IPS-18c (cell line): ENCODE results near the gene SLX9.
"Not testable (repeated sequence)": the region's sequence is repeated elsewhere in the genome, so short reads cannot be mapped to it uniquely, and the experiment has no call there.

Experiments
- H3K4me3 ChIP-seq: 2 replicates; pipeline ENCODE4 v1.7.0; 2013; ENCODE audit warnings: low read depth, mild to moderate bottlenecking, low read length, moderate library complexity; ENCODE audit not compliant: insufficient read depth
- H3K9me3 ChIP-seq: one replicate; pipeline ENCODE4 v1.6.1; 2013; ENCODE audit warnings: mild to moderate bottlenecking, low read length, moderate library complexity; ENCODE audit not compliant: control insufficient read depth, insufficient read depth

The SLX9 gene

DNA sequence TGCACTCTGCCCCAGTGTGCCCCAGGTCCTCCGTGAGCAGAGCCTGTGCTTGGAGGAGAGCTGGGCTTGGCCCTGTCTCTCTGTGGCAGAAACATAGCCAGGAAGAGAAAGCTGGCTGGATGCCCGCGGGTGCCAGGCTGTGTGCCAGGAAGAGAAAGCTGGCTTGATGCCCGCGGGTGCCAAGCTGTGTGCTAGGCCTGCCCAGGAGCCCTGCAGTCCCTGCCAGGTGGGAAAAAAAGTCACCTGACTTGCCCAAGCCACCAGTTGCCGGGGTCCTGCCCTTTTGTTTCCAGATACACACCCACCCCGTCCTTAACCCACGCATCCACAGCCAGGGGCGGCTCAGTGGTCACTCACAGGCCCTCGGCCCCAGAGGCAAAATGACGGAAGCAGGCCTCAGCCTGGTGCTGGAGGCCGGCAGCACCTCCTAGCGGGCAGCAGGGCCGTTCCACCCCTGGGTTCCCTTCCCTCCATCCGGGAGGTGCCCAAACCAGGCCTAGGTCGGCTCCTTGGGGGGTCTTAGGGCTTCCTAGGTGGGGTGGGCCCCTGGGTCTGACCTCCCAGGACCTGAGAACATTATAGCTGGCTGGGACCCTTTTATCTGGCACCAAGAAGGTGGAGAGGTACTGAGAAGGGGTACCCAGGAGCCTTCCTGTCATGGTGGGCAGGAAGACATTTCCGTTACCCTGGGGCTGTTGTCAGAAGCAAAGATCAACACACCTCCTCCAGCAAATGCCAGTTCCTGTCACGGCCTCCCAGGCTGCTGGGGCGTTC, 28.3 kb upstream of the SLX9 start:
- no peak overlapping the region for H3K4me3 ChIP-seq
- no peaks in the 10 kb centered on the region for H3K9me3 ChIP-seq

DNA sequence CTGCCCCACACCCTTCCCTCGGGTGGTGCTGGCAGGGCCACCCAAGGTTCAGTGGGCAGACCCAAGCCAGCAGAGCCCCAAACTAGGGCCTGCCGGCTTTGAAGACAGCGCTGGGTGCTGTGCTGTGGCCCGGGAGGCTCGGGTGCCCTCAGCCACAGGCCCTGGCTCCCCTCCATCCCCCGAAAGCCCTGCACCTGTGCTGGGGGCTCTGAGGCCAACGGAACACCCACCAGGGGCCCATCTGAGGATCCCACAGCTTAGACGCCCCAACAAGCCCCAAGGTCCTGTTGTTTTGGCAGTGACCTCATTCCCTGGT, 27.7 kb upstream of the SLX9 start:
- Histone ChIP-seq H3K4me3 (no peak overlapping the region), H3K9me3 (no peaks in the 10 kb centered on the region)

DNA sequence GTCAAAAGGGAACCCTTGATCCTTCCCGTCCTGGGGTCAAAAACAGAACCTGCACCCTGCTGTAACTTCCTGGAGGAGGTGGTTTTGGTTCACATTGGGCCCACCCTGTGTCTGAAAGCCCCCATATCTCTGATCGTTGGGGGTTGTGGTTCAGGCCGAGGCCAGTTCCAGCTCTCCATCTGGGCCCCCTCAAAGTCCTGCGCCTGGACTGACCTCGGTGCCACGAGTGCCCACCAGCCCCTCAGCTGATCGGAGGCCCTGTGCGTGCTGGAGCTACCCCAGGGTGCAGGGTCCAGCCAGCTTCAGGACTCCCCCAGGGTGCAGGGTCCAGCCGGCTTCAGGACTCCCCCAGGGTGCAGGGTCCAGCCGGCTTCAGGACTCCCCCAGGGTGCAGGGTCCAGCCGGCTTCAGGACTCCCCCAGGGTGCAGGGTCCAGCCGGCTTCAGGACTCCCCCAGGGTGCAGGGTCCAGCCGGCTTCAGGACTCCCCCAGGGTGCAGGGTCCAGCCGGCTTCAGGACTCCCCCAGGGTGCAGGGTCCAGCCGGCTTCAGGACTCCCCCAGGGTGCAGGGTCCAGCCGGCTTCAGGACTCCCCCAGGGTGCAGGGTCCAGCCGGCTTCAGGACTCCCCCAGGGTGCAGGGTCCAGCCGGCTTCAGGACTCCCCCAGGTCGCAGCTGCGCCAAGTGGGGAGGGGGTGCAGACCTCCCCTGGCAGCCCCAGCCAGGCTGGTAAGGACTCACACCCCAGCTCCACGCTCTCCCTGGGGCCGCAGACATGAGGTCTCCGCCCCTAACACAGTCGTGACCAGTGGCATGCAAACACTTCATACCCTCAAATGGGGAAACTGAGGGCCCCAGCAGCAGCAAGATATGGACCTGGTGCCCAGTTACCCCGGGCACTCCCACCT, 27.1 kb upstream of the SLX9 start:
- H3K4me3 ChIP-seq, H3K9me3 ChIP-seq: not testable (repeated sequence)

DNA sequence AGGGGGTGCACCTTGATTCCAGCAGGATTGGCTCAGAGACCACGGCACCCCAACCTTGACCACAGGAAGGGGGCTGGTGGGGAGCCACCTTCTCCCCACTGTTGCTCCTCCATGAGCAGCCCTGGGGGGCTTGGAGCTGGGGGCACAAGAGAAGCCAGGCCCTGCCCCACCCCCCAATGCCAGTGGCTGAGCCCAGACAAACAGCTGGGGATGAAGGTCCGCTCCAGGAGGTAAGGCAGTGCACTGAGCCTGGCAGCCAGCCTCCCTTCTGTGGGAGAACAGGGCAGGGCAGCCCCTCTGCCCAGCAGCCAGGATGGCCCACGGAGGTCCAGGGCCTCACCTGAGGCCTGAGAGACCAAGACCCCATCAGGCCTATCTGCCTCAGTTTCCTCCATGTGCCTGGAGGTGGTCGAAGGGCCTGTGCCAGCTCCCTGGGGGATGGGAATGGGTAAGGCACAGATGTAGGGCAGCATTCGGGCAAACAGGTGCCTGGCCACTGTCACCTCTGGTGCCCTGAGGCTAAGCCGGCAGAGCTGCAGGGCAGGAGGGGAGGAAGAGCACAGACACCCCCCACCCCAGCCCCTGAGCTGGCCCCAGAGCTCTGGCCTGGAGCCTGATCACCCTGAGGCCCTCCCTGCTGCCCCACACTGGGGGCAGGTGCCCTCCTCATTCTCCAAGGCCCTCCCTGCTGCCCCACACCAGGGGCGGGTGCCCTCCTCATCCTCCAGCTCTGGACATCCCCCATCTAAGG, 26.2 kb upstream of the SLX9 start:
- H3K9me3 ChIP-seq = no peaks in the 10 kb centered on the region
- no peak overlapping the region for H3K4me3 ChIP-seq

DNA sequence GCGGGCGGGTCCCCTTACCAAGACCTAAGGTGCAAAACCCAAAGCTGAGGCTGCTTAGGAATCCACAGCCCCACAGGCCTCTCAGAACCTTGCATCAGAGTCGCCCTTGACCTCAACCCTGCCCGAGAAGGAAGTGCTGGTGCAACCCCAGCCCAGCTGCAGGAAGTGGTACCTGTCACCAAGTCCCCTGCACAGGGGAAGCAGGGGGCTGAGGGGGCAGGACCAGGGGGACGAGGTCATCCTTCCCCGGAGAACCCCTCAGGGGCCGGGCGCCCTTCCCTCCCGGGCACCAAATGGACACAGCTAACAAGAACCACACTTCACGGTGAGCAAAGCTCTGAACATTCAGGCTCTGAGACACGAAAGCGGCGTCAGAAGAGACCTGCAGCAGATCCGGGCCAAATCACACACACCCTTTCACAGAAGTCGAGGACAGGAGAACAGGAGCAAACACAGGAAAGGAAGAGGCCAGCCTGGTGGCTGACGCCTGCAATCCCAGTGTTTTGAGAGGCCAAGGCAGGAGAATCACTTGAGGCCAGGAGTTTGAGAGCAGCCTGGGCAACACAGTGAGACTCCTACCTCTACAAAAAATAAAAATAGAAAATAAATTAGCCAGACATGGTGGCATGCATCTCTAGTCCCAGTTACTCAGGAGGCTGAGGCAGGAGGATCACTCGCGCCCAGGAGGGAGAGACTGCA, 25.5 kb upstream of the SLX9 start:
- Histone ChIP-seq H3K9me3 (no peaks in the 10 kb centered on the region), H3K4me3 (no peak overlapping the region)

DNA sequence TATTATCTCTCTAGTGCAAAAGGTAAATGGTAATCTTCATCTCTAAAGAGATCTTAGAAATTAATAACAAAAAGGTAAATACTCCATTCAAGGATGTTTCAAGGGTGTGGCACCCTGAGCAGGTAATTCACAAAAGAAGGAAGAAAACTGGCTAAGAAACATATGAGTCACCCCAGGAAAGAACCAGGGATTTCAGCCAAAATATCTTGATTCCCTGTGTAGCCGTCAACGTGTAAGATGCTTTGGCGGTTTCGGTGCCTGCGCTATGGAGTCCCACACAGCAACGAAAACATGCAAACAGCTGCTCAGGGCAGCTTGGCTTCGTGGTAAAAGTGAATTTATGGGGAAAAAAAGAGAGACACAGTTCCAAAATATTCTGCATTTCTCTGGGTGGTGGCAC, 22.9 kb upstream of the SLX9 start:
- no peaks in the 10 kb centered on the region for H3K9me3 ChIP-seq
- no peak overlapping the region for H3K4me3 ChIP-seq

DNA sequence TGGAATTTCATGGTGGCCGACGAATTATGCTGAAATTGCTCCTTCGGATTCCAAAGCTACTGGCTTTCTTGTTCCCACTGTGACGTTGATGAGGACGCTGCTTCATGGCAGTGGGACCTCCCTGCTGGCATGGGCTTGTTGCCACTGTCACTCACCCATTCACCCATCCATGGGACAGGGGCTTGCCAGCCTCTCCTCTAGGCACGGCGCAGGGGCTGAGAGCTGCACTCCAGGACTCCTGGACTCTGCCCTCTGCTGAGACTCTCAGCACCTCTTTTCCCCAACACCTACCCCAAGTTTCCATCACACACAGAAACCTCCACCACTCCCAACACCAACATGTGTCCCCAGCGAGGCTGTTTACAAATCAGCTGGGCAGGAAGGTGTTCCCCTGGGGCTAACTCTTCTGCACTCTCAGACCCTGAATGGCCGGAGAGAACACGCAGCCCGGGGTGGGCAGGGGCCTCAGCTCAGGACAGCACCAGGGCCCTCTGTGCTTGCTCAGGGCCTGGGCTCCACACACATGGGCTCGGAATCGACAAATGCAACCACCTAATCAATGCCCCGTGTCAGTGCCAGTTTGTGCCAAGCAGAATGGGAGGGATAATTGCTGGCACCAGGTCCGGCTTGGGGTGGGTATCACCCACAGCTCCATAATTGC, 22.3 kb upstream of the SLX9 start:
- Histone ChIP-seq H3K4me3 (no peak overlapping the region), H3K9me3 (no peaks in the 10 kb centered on the region)

DNA sequence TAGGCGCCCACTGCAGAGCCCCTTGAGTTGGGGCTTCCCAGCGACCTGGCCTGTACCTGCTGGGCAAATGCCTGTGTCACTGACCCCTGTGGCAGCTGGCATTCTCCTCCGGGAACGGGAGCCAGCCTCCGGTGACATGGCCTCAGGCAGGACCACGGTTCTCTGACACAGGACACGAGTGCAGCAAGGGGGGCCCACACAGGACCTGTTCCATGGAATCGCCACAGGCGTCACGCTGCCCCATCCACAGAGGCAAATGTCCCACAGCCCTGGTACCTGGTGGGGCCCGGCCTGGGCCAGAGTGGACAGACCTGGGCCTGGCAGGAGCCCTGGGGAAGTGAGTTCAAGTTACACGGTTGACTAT, 21.7 kb upstream of the SLX9 start:
- Histone ChIP-seq H3K9me3 (no peaks in the 10 kb centered on the region), H3K4me3 (no peak overlapping the region)

DNA sequence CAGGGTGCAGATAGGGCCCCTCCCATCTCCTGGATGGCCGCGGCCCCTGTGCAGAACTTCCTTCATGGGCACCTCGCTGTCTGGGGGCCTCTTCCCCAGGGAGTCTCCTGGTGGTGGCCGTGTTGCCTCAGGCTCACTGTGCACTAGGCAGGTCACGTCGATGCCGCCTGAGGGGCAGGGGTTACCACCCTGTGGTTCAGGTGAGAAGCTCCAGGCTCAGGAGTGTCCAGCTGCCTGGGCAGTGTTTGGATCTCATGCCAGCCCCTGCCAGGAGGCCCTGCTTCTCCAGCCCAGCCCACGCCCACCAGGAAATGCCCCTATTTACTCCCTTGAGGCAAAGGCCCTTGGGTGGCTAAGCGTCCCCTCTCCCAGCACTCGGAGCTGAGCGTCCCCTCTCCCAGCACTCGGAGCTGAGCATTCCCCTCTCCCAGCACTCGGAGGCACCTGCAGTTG, 21.2 kb upstream of the SLX9 start:
- Histone ChIP-seq H3K9me3 (no peaks in the 10 kb centered on the region), H3K4me3 (peak overlapping the region; percentile 36; the same call in 1 of the 2 replicates)

DNA sequence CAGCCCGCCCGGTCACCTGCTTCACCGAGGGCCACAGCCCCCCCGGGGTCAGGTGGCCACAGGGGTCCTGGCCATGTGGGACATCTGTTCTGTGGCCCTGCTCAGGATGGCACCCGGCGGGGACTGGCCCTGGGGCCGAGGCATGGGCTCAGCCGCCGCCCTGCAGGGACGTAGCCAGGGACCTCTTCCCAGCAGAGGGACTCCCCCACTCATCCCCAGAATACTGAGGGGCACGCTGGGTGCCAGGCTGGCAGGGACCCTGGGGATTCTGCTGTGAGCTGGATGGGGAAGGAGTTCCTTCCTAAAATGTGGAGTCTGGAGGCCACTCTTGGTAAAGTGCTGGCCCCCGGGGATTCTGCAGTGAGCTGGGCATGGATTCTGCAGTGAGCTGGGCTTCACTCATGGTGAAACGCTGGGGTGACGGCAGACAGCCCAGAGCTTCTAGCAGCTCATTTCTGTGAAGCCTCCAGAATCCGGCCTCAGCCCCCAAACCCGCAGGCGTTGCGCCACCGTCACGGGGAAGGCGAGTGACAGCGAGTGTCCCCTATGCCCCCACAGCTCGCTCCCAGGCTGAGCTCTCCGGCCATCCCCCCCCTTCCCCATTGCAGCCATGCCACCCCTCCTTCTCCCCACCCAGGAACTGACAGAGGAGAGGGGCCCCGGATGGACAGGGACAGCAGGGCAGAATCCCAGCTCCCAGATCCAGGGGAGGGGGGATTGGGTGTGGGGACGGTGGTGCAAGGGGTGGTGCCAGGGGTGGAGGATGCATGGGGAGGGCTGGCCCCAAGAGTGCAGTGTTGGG, 20.5 kb upstream of the SLX9 start:
- Histone ChIP-seq H3K9me3 (no peaks in the 10 kb centered on the region), H3K4me3 (peak overlapping the region; percentile 36; the same call in 1 of the 2 replicates)

DNA sequence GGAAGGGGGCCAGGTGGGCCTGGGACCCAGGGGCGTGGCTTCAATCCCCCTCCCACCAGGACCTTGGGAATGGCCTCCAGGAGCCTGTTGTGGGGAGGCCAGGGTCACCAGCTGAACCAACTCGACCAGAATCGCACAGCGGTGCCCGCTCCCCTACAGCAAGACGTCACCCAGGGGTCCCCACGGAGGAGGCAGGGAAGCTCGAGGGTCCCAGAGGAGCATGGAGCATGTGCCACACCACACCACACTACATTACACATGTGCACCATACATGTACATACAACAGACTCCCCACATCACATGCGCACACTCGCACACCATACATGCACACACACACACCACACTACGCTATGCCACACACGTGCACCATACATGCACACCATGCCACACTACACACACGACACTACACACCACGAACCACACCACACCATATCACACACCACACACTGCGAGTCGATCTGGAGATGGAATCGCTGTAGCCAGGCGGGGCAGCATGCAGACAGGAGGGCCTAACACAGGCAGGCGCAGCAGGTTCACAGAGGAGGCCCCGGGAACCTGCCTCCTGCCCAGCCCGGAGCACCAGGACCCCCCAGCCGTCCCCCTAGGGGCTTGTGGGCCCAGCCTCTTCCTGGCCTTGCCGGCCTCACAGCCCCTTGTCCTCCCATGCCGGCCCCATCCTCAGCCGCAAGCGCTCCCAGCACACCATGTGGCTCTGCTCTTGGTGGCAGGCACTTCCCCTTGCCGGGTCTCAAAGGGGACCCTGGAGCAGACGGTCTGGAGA, 19.7 kb upstream of the SLX9 start:
- H3K9me3 ChIP-seq = no peaks in the 10 kb centered on the region
- no peak overlapping the region for H3K4me3 ChIP-seq

DNA sequence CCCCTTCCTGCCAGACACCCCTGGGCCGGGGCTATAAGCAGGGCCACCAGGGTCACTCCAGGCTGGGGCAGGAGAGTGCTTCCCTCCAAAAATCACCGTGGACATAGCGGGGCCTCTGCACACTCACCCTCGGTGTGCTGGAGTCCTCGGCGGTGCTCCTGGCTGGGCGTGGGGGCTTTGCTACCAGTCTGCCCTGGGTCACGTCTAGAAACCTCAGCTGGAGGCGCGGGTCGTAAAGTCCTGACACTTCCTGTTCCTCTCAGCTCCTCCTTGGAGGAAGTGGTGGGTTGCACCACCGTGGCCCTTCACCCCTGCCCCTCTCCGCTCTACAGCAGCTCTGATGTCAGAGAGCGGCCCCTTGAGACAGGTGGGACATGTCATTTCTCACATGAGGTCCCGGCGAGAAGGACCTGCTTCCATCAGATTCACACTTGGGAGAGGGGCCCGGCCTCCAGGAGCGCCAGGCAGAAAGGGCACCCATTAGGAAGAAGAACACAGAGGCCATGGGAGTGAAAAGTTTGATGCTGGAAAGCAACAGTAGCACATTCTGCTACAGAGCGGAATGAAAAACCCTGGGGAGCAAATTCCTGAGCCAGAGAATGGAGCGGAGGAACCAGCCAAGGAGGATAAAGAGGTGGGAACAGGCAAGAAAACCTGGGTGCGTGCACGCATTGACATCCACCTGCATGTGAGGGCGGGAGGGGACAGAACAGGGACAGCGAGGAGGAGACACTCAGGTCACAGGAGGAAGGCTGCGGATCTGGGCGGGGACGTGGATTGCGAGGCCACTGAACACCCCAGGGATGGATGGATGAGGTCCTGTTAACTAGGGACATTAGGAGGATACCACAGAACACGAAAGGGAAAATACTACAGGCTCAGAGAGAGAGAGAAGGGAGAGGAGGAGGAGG, 18.9 kb upstream of the SLX9 start, which contains the start of gene ITGB2:
ITGB2 (minus strand) TSS at position 206 of the 911 bp plus-strand sequence. CDS start 10,117 bp downstream, outside the sequence.
- no peaks in the 10 kb centered on the region for H3K9me3 ChIP-seq
- H3K4me3 ChIP-seq = no peak within 1 kb of the TSS

DNA sequence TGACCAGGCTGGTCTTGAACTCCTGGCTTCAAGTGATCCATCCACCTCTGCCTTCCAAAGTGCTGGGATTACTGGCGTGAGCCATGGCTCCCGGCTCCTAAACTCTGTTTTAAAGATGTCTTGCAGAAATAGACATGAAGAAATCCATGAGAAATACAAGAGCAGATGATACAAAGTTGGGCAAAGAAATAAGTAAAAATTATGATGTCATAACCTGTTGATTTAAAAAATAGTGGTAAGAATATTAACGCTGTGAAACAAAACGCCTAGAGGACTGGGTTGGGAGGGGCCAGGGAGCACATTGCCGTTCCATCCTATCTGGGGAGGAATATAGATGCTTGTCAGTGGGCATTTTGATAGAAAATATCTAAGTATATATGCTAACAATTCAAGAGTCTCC, 17.9 kb upstream of the SLX9 start:
- Histone ChIP-seq H3K9me3 (no peaks in the 10 kb centered on the region), H3K4me3 (no peak overlapping the region)

DNA sequence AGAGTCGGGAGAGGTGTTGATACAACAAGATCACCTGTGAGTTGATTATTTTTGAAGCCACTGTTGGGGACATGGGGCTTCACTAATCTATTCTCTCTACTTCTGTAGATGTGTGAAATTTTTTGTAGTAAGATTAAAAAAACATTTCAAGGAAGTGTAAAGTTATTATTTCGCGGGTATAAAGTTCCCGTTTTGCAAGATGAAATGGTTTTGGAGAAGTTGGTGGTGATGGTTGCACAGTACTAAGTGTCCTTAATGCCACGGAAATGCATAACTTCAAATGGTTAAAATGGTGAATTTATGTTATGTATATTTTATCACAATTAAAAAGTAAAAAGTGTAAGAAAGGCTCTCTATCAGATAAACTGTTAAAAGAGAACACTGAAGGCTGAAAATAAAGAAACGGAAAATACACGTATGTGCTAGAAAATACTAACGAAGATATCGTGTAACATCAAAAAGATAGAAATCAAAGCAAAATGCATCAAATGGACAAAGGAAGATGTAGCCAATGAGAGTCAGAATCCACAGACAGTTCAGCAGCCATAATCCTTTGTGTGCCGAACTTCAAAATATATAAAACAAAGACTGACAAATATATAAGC, 16.2 kb upstream of the SLX9 start:
- Histone ChIP-seq H3K4me3 (no peak overlapping the region), H3K9me3 (no peaks in the 10 kb centered on the region)
